SIG-M5 treated with dmso at 0.1 percent for 504 hours (cell line): ENCODE data around the gene FILIP1.

Experiments used
- DNase-seq: peaks from one replicate; lab custom pipeline; 2025; ENCODE audit not compliant: unreplicated experiment; lab: John Stamatoyannopoulos, UW

FILIP1 gene

DNA sequence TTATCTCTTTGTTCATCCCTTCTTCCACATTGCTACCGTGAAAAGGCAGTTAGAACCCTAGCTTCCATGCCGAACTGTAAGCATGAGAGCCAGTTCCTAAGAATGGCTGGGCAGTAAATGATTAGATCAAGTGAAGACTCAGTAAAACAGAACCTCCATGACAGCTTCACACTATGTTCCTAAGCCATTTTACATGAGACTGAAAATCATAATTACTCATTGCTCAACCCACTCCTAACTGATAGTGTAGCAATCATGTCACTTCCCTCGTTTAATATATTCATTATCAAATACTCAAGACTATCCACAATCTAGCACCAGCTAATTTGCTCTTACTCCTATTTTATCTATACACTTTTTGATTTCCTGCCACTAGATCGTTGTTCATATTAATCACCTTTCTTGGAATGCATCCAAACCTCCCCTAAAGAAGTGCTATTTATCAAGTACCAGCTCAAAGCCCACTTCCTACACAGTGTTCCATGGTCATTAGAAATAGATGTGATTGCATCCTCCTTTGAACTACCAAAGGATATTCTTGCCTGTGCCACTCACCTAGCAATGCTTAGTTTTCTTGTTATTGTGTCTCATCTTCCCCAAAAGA is 215.0 kb downstream of the FILIP1 start:
- DNase-seq, result no peak

DNA sequence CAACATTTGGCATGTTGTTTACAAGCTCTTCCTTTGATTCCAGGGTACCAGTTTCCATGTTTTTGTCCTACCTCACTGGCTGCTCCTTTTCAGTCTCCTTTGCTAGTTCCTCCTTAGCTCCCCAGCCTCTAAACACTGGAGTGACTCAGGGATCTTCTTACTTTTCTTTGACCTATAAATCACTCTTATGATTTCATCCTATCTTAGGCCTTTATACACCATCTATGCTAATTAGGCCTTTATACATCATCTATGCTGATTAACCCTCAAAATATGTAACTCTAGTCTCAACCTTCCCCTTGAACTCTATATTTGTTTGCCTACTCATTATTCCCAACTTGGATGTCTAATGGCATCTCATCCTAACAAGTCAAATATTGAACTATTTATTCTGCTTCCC is 218.5 kb downstream of the FILIP1 start:
- no peak for DNase-seq

DNA sequence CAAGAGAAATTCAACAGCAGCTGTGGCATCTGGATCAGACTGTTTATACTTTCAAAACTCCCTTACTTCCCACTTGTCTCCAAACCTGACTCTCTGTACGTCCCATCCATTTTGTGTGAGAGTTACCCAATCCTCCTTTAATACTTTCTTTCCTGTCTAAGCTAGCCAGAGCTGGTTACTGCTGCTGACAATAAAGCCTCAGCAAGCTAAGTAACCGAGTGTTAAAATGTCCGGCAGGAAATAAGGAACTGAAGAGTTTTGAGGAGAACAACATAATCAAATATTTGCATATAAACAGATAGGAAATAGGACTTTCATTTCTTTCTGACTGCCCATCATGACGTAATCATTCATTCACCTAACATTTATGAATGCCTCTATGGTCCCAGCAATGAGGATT is 220.6 kb downstream of the FILIP1 start:
- DNase-seq, result no peak

DNA sequence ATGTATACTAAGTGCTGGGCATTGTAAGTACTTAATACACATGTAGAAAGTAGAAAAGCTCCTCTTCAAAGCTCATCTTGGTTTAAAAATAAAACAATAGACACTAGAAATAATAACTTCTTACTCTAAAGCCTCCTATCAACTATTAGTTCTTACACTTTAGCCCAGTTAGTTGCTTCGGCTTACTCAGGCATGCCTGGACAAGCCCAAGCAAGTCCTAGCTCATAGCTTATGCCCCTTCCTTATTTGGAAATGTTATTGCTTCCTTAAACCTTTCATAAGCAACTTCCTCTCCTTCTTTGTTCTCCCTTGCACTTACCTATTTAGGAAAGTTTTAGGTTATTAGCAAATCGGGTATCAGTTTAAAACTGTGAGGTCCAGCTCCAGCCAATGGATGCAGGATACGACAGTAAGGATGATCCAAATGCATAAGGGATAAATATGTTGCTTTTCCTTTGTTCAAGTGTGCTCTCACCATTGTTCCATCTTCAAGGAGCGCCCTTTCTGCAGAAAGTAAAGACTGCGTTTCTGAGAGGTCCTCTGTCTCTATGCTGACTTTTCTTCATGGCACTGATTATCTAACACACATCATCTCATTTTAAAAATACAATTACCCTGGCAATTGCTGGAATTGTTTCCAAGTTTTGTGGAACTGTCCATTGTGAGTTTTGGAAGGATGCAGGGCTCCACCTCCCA is 221.3 kb downstream of the FILIP1 start:
- DNase-seq, result no peak

DNA sequence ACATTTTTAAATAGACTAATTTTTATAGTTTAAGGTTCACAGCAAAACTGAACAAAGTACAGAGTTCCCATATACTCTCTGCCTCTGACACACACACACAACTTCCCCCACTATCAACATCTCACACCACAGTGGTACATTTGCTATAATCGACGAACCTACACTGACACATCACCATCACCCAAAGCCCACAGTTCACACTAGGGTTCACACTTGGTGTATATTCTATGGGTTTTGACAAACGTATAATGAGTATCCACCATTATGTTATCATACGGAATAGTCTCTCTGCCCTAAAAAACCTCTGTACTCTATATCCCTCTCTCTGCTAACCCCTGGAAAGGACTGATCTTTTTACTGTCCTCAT is 224.6 kb downstream of the FILIP1 start:
- no peak for DNase-seq

DNA sequence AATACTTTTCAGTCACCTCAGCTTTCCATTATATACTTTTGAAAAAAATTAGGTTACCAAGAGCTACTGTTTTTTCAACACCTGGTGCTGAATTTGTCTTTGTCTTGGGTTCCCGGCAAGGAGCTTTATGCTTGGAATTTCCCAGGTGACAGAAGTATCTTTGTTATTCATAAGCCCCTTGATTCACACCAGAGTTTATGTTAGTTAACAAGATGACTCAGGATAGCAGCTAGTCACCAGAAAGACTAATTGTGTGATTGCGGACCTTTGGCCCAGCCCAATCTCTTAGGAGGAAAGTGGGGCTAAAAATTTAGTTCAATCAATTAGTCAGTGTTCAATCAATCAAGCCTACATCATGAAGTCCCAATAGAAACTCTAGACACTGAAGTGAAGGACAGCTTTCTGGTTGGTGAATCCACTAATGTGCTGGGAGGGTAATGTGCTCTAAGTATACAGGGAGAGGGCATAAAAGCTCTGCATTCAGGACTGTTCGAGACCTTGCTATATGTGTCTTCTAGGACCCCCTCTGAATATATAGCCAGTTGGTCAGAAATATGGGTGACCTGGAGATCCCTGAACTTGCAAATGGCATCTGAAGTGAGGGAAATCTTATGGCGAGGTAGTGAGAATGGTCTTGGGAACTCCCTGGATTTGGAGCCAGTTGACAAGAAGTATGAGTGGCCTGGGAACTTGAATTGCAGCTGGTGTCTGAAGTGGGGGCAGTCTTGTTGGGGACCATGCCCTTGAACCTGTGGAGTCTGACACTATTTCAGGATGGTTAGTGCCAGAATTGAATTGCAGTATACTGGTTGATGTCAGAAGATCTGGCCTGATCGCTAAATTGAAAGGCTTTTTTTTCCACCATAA is 225.2 kb downstream of the FILIP1 start:
- no peak for DNase-seq

DNA sequence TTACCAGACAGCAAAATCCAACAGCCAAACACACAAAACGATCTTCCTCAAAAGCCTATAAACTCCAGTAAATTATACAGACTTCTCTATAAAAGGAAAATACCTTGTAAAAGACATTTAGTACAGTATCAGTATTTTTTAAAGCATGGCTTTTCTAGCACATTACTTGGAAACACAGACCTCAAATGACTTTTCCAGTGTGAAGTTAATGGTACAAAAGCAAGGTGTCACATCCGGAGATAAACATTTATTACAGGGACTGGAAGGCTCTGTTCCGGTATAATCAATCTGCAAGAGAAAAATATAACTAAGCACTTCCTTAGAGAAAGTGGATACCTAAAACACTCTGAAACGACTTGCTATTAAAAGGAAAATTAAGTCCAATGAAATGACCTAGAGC is 226.1 kb downstream of the FILIP1 start:
- DNase-seq, result no peak

DNA sequence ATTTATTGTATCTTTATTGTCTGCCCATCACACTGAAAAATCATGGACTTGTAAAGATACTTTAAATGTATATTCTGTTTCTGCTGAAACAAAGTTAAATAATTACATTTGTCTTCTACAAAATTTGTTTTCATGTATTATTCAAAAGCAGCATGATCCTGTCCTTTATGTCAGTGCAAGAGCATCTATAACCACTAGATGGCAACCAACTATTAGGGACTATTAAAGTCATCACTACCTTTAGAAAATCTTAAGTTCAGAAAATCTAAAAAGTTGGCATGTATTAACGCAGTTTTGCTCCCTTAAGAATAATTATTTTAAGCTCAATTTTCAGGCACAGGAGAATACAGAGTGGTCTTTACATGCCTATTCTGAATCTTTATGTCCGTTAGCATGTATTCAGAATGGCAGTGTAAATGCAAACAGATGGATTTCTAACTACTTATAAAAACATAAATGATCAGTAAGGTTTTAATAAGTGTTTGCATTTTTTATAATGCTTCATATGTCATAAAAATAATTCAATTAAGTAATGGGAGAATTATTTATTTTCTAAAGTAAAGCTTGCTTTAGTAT is 226.8 kb downstream of the FILIP1 start:
- DNase-seq, result peak; percentile 27

DNA sequence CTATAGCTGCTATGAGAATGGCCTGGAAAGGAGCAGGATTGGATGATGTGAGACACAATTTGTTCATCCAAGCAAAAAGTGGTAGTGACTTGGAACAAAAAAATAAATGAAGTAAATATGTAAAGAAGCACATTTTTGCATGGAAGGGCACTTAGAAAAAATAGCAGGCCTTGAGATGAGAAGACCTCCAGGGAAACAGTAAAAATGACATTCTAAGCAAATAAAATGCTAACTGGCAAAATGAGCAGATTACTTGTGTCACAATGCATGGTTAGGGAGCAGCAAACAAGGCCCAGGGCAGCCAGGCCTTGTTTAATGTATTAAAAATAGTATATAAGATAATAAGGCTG is 230.2 kb downstream of the FILIP1 start:
- DNase-seq, result no peak

DNA sequence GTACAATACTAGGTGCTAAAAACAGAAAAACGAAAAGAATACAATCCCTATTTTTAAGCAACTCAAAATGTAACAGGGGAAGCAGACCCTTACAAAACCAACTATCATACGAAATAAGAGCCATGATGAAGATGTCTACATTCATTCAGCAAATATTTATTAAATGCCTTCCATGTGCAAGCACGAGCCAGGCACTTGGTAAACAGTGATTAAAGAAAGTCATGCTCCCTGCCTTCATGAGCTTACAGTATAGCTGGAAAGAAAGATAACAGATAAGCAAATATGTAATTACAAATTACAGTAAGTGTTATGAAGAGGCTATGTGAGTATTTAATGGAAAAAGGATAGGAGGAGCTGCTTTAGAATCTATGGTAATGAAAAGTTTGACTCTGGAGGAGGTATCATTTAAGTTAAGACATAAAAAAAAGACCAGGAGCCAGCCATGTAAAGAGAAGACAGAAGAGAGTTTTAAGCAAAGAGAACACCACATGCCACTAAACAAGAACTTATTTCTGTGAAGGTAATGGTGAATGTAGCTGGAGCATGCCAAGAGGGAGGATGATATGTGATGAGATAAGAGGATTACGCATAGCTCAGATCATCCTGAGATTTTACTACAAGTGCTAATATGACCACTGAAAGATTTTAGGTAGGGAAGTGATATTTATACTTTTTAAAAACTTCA is 230.7 kb downstream of the FILIP1 start:
- no peak for DNase-seq

DNA sequence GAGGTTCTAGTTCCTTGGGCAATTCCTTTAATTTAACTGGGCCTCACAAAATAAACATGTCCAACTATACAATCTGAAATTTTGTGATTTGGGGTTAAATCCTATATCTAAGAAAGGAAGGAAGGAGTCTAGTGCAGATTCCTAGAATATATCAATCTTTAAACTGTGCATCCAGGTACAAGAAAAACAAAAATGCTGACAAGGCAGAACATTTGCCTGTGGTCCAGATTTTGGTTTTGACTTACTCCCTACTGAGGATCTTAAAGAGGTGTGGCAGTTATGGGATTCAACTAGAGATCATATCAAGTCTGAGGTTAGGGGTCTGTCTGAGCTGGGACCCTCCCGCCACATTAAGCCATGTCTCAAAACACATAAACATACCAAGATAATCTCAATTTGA is 232.3 kb downstream of the FILIP1 start:
- DNase-seq, result no peak

DNA sequence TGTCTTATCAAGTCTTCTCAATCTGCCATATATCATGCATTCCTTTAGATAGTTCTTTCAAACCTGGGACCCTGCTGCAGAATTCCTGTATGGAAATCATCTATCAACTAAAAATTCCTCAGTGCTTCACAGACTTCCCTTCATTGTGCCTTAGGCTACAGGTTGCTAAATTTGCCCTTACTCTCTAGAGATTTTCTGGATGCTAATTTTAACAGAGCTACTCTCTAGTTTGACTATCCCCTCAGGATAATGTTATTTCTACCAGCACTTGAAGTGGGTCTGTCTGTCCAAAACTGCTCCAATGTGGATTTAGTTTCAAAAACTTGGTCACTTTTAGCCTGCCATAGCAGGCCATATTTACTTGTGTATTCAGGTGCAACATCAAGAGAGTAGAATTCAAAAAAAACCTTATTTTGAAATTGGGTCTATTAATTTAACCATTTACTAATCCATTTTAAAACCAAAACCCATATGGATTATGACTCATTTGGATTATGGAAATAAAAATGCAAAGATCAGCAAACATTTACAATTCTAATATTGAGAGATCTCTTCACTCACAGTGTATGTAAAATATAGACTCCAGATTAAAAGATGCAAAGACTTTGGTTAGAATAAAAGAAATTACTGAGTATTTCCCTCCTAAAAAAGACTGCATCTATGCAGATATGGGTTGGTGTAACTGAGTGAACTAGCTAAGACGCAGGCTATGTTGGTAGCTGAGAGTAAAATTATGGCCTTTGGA is 236.1 kb downstream of the FILIP1 start:
- no peak for DNase-seq

DNA sequence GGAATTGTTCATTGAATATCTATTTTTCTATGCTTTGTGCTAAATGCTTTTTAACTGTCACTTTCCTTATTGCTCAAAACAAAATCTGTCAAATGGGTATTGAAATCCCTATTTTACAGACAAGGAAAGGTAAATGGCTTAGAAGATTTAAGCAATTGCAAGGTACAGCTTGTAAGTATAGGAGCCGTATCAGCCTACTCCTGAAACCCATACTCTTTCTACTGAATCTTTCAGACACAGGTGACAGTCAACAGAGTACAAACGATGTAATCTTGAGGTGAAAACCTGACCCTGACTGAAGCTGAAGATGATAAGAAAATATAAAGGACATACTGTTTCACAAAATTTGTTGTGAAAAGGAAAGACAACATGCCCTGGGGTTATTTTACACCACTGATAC is 243.0 kb downstream of the FILIP1 start:
- no peak for DNase-seq

DNA sequence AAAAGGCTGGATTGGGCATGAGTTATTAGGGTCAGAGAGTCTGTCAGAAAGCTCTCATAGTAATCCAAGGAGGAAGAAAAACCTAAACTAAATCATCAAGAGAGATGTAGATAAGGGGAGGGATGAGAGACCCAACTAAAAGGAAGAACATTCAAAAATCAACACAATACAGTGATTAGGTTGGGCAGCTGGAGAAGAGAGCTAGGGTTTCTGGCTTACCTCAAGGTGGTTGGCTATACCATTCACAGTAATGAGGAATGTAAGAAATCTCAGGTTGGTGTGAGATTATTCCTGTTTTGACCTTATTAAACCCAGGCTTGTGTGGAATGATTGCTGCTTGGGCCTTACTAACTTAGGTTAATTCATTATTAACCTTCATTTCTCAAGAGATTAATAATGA is 243.8 kb downstream of the FILIP1 start:
- no peak for DNase-seq

DNA sequence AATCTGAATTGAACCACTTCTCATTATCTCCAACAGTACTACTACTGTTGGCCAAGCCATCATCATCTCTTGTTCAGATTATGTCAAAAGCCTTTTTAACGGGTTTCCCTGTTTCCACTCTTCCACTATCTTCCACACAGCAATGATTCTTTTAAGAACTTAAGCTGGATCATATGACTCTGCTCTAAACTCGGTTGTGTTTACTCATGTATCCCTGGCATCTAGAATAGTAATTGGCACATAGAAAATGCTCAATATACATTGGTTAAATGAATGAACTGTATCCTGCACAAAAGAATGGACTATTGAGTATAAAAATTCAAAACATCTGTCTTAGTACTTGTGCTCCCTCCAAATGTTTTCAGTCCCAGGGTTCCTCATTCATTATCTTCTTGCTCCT is 247.2 kb downstream of the FILIP1 start:
- DNase-seq, result no peak

DNA sequence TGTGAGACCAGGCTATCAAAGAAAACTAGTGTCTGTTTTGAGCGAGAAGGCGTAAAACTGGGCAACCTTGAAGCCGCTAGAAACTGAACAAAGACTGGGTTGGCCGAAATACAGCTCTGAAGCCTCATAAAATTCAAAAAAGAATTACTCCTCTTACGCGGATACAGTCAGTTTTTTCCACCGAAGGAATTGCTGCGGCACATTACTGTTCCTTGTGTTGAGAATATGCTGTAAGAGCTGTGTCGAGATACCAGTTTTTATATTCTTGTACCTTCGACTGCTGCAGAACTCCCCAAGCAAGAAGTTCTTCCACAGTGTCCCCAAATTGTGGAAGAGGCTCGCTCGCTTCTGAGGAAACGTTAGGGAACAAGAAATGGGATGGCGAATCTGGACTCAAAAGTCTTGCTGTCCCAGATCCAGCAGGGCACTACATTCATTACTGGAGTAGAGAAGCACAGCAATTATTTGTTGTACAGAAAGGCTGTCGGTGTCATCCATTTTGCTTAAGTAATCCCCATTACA is 249.5 kb downstream of the FILIP1 start:
- no peak for DNase-seq

DNA sequence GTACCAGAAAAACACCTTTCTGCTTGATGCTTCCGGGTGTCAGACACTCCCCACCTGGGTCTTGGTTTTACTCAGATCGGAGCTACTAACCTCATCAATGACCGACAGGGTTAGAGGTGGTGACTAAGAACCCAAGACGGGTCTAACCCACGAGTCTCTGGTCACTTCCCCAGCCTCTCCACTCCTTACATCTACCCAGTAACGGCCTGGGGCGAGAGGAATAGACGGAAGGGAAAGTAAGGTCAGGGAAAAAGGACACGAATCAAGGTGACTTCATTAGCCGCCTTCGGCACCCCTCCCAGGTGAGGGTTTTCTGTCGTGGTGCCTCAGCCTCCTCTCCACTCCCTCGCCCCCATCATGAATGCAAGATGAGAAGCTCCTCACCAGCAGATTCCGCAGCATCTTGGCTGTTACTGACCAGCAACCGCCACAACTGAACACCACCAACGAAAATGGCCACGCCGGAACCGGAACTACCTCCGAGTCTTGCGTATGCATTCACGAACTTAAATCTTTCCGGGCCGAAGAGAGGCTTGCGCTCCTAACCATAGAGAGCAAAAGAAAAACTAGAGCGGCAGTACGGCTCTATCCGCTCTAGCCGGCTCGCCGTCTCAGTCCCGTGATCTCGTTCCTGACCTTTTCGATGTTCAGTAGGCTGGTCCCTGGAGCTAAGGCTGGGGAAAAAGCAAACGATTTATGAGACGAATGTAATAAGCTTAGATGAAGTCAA is 250.1 kb downstream of the FILIP1 start, which contains the start of gene COX7A2:
Gene COX7A2 (minus strand): TSS at position 469 of the 730 bp plus-strand sequence. CDS start 67 bp downstream, at position 402.
- peak; percentile 97 for DNase-seq
